Measurements from ENCODE around the gene ELOB.
A peak's percentile ranks its signal among the peaks of the same experiment; 100 is the strongest.

The ELOB gene

GRCh38 chr16:2811703-2812471, 34.8 kb upstream of the ELOB start:
- intact Hi-C loops (cut with DNase I): no loop called here

DNA sequence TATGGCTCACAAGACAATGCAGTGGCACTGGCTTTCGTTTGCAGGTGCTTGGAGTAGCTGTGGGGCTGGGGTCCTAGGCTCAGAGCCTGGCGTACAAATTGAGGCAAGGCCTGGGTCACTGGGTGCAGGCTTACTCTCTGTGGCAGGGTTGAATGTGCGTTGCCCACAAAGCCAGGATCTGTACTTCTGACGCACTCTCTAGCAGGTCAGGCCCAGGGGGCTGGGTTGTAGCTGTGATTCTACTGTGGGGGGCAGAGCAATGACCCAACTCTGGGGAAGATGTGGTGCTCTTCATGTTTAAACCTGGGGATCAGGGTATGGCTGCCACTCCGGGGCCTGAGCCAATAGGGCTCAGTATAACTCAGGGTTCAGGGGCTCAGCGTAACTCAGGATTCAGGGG, 33.6 kb upstream of the ELOB start:
- intact Hi-C loops (cut with DNase I): no loop called here
- no peak for DNase-seq

More at GRCh38 chr16:2811703-2812471, 34.8 kb upstream of the ELOB start:
- DNase-seq: peak in 2 of 10 donors; percentile 67 to 73

DNA sequence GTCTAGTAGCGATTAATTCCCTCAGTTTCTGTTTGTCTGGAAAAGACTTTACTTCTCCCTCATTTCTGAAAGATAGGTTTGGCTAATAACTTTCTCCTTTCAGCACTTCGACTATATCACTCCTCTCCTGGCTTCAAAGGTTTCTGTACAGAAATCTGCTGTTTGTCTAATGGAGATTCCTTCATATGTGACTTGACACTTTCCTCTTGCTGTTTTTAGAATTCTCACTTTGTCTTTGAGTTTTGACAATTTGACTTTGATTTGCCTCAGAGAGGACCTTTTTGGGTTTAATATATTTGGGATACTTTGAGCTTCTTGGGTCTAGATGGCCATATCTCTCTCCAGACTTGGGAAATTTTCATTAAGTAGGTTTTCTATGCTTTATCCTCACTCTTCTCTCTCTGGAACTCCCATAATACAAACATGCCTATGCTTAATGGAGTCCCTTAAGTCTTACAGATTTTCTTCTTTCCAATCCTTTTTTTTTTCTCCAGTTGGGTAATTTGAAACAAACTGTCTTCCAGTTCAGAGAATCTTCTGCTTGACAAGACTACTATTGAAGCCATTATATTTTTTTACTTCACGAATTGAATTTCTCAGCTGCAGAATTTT, 32.2 kb upstream of the ELOB start:
- no peak for DNase-seq
- intact Hi-C loops (cut with DNase I): no loop called here

DNA sequence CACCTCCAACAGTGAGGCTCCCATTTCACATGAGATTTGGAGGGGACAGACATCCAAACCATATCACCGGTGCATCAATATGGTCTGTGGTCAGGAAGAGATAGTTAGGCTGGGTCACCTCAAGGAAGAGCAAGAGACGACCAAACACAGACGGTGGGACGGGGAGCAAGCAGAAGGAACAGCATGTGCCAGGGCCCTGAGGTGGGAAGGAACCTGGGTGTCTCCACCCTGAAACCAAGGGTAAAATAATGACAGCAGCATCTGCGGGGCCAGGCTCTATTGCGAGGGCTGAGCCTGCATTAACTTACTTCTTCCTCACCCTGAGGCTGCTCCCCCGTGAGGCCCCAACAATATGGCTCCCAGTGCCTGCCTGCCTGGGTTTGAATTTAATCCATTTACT, 31.1 kb upstream of the ELOB start:
- peak in 2 of 10 donors; percentile 17 to 31 for DNase-seq
- intact Hi-C loops (cut with DNase I): no loop called here

DNA sequence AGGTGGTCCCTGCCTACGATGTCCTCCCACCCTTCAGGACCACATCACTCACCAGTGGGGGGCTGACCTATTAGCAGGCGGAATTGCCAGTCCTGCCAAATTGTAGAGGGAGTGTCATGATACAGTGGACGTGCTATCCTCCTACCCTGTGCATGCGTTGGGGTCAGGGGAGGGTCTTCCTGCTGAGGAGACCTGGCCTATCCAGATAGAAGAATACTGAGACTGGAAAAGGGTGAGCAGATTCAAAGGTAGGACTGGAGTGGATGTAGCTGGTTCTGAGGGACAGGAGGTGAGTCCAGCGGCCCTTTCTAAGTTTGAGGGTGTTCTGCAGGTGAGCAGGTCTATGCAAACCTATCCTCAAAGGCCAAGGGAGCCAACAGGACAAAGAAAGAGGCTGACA, 29.2 kb upstream of the ELOB start:
- peak in 2 of 10 donors; percentile 9 to 26 for DNase-seq
- intact Hi-C loops (cut with DNase I): no loop called here

DNA sequence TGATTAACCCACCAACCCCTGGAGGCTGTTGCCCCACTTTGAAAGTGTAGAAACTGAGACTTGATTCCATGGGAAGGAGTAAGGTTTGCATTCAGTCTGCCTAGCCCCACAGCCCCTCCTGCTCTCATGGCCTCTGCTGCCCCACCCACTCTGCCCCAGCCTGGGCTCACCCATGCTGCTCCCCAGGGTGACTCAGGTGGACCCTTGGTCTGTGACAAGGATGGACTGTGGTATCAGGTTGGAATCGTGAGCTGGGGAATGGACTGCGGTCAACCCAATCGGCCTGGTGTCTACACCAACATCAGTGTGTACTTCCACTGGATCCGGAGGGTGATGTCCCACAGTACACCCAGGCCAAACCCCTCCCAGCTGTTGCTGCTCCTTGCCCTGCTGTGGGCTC, 27.6 kb upstream of the ELOB start:
- intact Hi-C loops (cut with DNase I): no loop called here
- peak in 1 of 10 donors; percentile 36 for DNase-seq

DNA sequence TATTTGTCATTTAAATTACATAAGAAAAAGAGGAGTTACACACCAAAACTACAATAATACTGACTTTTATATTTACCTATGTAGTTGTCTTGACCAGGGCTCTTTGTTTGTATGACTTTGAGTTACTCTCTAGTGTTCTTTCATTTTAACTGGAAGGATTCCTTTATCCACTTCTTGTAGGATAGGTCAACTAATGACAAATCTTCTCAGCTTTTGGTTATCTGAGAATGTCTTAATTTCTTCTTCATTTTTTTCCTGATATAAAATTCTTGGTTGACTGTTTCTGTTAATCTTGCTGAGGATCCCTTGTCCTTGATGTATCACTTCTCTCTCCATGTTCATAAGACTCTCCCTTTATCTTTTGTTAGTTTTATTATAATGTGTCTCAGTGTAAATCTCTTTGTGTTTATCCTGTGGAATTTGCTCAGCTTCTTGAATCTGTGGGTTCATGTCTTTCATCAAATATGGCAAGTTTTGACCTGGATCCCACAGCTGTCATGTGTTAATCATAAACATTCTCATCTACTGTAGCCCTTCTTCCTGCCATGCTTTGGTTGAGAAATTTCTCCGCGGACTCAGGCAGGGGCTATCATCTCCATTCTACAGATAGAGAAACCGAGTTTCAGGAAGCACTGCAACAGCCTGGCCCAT, 26.6 kb upstream of the ELOB start:
- intact Hi-C loops (cut with DNase I): no loop called here
- DNase-seq: no peak

DNA sequence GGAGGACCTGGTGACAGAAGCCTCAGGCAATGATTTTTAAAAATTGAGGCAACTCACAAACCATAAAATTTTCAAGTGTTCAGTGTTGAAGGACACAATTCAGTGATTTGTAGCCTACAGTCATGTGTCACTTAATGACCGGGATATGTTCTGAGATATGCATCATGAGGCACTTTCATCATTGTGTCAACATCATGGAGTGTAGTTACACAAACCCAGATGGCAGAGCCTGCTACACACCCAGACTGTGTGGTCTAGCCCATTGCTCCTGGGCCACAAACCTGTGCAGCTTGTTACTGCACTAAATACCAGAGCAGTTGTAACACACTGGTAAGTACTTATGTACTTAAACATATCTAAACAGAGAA, 22.8 kb upstream of the ELOB start:
- intact Hi-C loops (cut with DNase I): no loop called here
- peak in 1 of 10 donors; percentile 21 for DNase-seq

DNA sequence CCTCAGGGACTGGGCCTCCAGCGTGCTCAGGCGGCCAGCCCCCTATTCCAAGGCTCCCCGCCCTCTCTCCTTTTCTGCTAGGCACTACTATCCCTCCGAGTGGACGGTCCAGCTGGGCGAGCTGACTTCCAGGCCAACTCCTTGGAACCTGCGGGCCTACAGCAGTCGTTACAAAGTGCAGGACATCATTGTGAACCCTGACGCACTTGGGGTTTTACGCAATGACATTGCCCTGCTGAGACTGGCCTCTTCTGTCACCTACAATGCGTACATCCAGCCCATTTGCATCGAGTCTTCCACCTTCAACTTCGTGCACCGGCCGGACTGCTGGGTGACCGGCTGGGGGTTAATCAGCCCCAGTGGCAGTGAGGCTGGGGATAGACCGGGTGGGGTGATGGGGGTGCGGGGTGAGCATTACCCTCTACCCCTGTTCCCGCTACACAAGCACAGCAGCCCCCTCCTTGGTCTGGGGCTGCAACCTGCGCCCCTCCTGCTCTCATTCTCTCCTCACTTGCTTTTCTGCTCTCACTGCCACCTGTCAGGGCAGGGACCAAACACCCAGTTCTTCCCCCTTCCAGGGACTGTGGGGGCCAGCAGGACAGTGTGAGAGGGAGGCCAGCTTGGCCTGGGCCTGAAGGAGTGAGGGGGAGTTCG, 22.3 kb upstream of the ELOB start:
- peak in 2 of 10 donors; percentile 44 to 55 for DNase-seq
- intact Hi-C loops (cut with DNase I): no loop called here

- intact Hi-C loops (cut with DNase I): no loop called here
- DNase-seq: peak in 1 of 10 donors; percentile 51
Measured at GRCh38 chr16:2798723-2799204, 21.7 kb upstream of the ELOB start.

DNA sequence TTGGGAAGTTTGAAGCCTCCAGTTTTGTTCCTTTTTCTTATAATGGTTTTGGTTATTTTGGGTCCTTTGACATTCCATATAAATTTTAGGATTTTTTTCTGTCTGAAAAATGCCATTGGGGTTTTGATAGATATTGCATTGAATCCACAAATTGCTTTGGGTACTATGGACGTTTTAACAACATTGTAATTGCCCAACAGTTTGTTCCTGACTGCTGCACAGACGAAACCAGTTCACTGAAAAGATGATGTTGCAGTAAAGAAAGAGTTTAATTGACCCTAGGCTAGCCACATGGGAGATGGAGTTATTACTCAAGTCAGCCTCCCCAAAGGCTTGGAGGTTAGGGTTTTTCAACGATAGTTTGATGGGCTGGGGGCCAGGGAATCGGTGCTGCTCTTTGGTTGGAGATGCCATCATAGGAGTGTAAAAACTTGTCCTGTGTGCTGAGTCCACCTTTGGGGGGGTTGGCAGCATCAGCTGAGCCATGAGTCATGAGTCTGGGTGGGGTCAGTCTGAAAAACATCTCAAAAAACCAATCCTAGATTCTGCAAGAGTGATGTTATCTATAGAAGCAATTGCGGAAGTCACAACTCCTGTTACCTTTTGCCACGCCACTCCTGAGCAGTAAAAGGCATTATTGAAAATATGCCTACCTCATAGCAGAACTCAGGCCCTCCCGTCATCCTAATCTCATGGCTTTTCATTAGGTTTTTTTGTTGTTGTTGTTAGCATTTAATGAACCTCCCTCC, 18.5 kb upstream of the ELOB start:
- peak in 1 of 10 donors; percentile 6 for DNase-seq
- intact Hi-C loops (cut with DNase I): no loop called here

DNA sequence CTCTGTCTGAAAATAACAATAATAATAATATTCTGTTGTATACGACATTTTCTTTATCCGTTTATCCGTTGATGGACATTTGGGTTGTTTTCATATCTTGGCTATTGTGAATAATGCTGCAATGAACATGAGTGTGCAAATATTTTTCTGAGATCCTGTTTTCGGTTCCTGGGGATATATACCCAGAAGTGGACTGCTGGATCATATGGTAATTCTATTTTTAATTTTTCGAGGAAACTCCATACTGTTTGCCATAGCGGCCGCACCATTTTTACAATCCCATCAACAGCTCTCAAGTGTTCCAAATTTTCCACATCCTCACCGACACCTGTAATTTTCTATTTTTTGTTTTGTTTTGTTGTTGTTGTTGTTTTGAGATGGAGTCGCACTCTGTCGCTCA, 15.9 kb upstream of the ELOB start:
- DNase-seq: peak in 1 of 10 donors; percentile 5
- intact Hi-C loops (cut with DNase I): no loop called here

- DNase-seq: peak in 2 of 10 donors; percentile 20 to 50
- intact Hi-C loops (cut with DNase I): no loop called here
Measured at GRCh38 chr16:2791174-2791573, 14.1 kb upstream of the ELOB start.

DNA sequence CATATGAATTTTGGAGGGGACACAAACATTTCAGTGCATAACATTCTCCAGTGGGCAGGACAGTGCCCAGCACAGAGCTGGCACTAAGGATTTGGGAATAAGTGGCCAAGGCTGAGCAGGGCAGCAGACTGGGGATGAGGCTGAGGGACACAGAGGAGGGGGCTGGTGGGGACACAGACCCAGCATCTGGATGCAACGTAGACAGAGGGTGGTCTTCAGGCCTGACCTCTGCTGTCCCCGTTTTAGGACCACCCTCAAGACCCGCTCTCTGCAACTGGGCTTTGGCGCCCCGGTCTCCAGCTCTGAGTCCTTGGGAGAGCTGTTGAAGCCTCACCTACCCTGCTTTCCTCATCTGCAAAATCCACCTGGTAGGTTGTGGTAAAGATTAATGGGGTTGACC, 13.6 kb upstream of the ELOB start:
- intact Hi-C loops (cut with DNase I): no loop called here
- DNase-seq: peak in 2 of 10 donors; percentile 18 to 49

DNA sequence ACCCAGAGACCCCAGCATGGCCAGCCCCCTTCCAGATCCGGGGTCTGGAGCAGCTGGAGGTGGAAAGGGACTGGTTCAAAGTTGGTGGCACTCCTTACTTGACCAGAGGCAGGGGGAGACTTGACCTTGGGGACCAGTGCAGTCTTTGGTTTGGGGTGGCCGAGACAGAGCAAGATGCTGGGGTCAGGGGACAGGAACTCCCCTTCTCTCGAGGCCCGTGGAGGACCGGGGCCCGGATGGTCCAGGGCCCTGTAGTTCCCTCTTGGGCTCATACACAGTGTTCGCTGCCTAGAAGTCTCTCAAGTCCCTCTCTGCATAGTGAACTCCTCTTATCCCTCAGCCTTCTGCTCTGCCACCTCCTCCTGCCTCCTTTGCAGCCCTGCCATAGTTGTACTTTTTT, 10.9 kb upstream of the ELOB start:
- intact Hi-C loops (cut with DNase I): no loop called here

DNA sequence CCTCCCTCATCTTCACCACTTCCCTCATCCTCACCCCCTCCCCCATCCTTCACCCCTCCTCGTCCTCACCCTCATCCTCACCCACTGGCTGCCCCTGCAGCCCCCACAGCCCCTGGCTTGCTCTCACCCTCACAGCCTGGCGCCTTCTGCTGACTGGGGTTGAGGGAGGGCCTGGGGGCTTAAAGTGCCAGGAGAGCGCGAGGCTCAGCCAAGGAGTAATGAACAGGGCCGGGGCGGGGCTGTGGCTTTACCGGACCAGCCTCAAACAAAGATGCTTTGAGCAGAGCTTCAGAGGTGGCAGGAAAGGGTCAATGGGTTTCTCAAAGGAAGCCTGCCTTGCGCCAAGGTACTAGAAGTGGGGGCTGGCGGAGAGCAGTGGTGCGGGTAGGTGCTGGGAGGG, 10.3 kb upstream of the ELOB start, which contains the start of gene PRSS33:
PRSS33 (minus strand) TSS at position 155 of the 400 bp plus-strand sequence. CDS start 1,013 bp downstream, outside the sequence.
- peak in 2 of 10 donors; percentile 38 to 72 for DNase-seq
- intact Hi-C loops (cut with DNase I): no loop called here

More for the DNA sequence above, 10.9 kb upstream of the ELOB start:
- peak in 2 of 10 donors; percentile 6 to 61 for DNase-seq

DNA sequence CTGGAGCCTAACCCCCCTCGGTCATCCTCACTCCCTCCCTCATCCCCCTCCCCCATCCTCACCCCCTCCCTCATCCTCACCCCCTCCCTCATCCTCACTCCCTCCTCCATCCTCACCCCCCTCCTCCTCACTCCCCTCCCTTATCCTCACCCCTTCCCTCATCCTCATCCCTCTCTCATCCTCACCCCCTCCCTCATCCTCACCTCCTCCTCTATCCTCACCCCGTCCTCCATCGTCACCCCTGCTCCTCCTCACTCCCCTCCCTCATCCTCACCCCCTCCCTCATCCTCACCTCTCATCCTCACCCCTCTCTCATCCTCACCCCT, 9.7 kb upstream of the ELOB start:
- intact Hi-C loops (cut with DNase I): no loop called here
- DNase-seq: no peak

GRCh38 chr16:2786061-2786825, 9.2 kb upstream of the ELOB start:
- DNase-seq: peak in 2 of 10 donors; percentile 4 to 45
- intact Hi-C loops (cut with DNase I): no loop called here

All from posterior cingulate gyrus (tissue), 11 donors.